Measurements from ENCODE around the gene PLEKHA7.

DNA sequence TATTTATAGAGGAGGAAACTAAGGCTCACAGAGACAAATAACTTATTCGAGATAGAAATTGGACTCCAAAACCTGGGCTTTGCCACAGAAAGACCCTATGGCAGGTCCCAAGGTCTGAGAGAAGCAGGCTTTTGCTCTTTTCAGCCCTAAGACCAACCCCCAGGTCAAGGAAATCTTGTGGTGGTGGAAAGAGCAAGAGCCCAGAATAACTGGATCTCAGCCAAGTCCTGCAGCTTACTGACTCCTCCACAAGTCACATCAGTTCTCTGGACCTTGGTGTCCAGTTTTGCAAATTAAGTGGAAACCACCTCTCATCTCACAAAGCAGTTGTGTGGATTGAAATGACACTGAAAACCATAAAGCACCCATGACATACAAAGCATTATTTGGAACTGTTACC lies 153.6 kb downstream of the PLEKHA7 start:
- TF ChIP-seq CTCF (IDR thresholded peaks at IDR 0.05) (no peak), POLR2A (IDR thresholded peaks at IDR 0.05) (no peak)

All from right lobe of liver (tissue), 4 donors.